Muscle of leg (tissue), 11 donors: ENCODE data around the gene ZCCHC3. TPM values are rescaled to one million over a fixed set of nuclear protein-coding genes. Genes with fewer than 3 reads are reported as not detected.
A peak's percentile ranks its signal among the peaks of the same experiment; 100 is the strongest.

Experiments
- DNase-seq: peaks from one replicate; pipeline ENCODE4 v3.0.0; 2013
- H3K27ac ChIP-seq: one replicate; pipeline ENCODE4 v1.5.1; 2013; ENCODE audit warnings: mild to moderate bottlenecking, low read length, control low read depth
- H3K27me3 ChIP-seq: one replicate; pipeline ENCODE4 v1.6.1; 2013; ENCODE audit warnings: low read length; ENCODE audit not compliant: control insufficient read depth, insufficient read depth
- H3K36me3 ChIP-seq: one replicate; pipeline ENCODE4 v1.6.1; 2013; ENCODE audit warnings: low read length; ENCODE audit not compliant: control insufficient read depth, insufficient read depth
- H3K4me1 ChIP-seq: one replicate; pipeline ENCODE4 v1.6.1; 2013; ENCODE audit warnings: low read length; ENCODE audit not compliant: control insufficient read depth, insufficient read depth
- H3K4me3 ChIP-seq: one replicate; pipeline ENCODE4 v1.5.1; 2013; ENCODE audit warnings: low read length, control low read depth
- H3K9me3 ChIP-seq: replicated peaks from 2 replicates; pipeline ENCODE4 v1.6.1; 2013; ENCODE audit warnings: low read depth, low read length; ENCODE audit not compliant: control insufficient read depth
- WGBS: methylation state at CpG from one replicate; pipeline ENCODE4 v1.1.5; 2013; ENCODE audit warnings: missing lambda C conversion rate; ENCODE audit not compliant: insufficient coverage; 5-methylcytosine and 5-hydroxymethylcytosine counted together
- polyA plus RNA-seq, 8 donors: library from polyadenylated mRNA; unstranded; fragments of 120-200 nt; gene quantifications; one replicate each; pipeline versions ENCODE4 v1.2.1 to v1.2.3, GENCODE V29; 2013; ENCODE audit warnings: inconsistent platforms in 1 of 8, low replicate concordance in 1 of 8; ENCODE audit not compliant: insufficient read length in 8 of 8, insufficient read depth in 1 of 8
- total RNA-seq: library from RNA; stranded (reverse); fragments of 120-200 nt; gene quantifications from one replicate; pipeline ENCODE4 v1.2.4, GENCODE V29; 2013

ZCCHC3 gene
- total and polyA plus RNA-seq, 9 donors = 22.4 to 41.4 (median 36.0) TPM

GRCh38 chr20:278181-278580 is 19.2 kb upstream of the ZCCHC3 start:
- Histone ChIP-seq H3K36me3 (peaks cover 43% of the 10 kb centered on the region), H3K4me3 (no peak overlapping the region), H3K27ac (no peak overlapping the region), H3K4me1 (no peaks in the 10 kb centered on the region), H3K27me3 (no peaks in the 10 kb centered on the region), H3K9me3 (no peaks in the 10 kb centered on the region)
- 100% methylated on average over 1 of the region's 5 CpGs for WGBS
- DNase-seq = peak; percentile 45

GRCh38 chr20:278607-279571 is 18.5 kb upstream of the ZCCHC3 start:
- Histone ChIP-seq H3K36me3 (peaks cover 43% of the 10 kb centered on the region), H3K27me3 (no peaks in the 10 kb centered on the region), H3K27ac (no peak overlapping the region), H3K9me3 (no peaks in the 10 kb centered on the region), H3K4me1 (no peaks in the 10 kb centered on the region), H3K4me3 (no peak overlapping the region)
- 30% methylated on average over 50 of the region's 88 CpGs for WGBS
- DNase-seq = peak; percentile 86

DNA sequence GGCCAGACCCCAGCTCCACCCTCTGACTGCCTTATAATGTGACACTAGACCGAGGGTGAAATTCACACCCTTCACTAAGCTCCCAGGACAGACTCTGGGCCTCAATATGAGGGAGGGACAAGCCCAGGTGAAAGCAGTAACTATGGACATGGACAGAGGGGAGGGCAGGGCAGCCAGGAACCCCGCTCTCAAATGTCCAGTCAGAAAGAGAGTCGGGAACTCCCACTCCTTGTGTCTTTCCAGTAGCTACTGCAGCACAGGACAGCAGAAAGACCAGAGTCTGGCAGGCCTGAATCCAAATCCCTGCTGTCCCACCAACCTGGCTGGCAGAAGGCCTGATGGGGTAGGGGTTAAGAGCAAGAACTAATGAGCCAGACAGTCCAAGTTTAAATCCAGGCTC is 13.2 kb upstream of the ZCCHC3 start:
- DNase-seq = no peak
- H3K9me3 ChIP-seq = peaks cover 2% of the 10 kb centered on the region
- 40% methylated on average over 1 of the region's 3 CpGs for WGBS

GRCh38 chr20:286508-286907 is 10.9 kb upstream of the ZCCHC3 start:
- WGBS = no CpG with 5 or more reads among the region's 2 CpGs
- Histone ChIP-seq H3K36me3 (peaks cover 6% of the 10 kb centered on the region), H3K9me3 (peaks cover 4% of the 10 kb centered on the region), H3K27me3 (no peaks in the 10 kb centered on the region), H3K27ac (no peak overlapping the region), H3K4me1 (peaks cover 11% of the 10 kb centered on the region), H3K4me3 (no peak overlapping the region)
- DNase-seq = no peak

More for the DNA sequence above, 13.2 kb upstream of the ZCCHC3 start:
- Histone ChIP-seq H3K36me3 (peaks cover 12% of the 10 kb centered on the region), H3K27ac (no peak overlapping the region), H3K27me3 (no peaks in the 10 kb centered on the region), H3K4me3 (no peak overlapping the region), H3K4me1 (no peaks in the 10 kb centered on the region)

GRCh38 chr20:288956-289692 is 8.2 kb upstream of the ZCCHC3 start:
- no CpG with 5 or more reads among the region's 3 CpGs for WGBS
- H3K4me1 ChIP-seq = peaks cover 13% of the 10 kb centered on the region
- H3K27ac ChIP-seq = no peak overlapping the region
- H3K4me3 ChIP-seq = no peak overlapping the region
- H3K9me3 ChIP-seq = peaks cover 4% of the 10 kb centered on the region
- peak; percentile 45 for DNase-seq
- H3K27me3 ChIP-seq = no peaks in the 10 kb centered on the region
- H3K36me3 ChIP-seq = no peaks in the 10 kb centered on the region

- no CpG with 5 or more reads among the region's 2 CpGs for WGBS
- Histone ChIP-seq H3K4me1 (peaks cover 13% of the 10 kb centered on the region), H3K27ac (peak overlapping the region; percentile 91), H3K27me3 (no peaks in the 10 kb centered on the region), H3K4me3 (peak overlapping the region; percentile 58), H3K9me3 (peaks cover 4% of the 10 kb centered on the region), H3K36me3 (no peaks in the 10 kb centered on the region)
- no peak for DNase-seq
Observed at GRCh38 chr20:289693-290083, 7.7 kb upstream of the ZCCHC3 start.

DNA sequence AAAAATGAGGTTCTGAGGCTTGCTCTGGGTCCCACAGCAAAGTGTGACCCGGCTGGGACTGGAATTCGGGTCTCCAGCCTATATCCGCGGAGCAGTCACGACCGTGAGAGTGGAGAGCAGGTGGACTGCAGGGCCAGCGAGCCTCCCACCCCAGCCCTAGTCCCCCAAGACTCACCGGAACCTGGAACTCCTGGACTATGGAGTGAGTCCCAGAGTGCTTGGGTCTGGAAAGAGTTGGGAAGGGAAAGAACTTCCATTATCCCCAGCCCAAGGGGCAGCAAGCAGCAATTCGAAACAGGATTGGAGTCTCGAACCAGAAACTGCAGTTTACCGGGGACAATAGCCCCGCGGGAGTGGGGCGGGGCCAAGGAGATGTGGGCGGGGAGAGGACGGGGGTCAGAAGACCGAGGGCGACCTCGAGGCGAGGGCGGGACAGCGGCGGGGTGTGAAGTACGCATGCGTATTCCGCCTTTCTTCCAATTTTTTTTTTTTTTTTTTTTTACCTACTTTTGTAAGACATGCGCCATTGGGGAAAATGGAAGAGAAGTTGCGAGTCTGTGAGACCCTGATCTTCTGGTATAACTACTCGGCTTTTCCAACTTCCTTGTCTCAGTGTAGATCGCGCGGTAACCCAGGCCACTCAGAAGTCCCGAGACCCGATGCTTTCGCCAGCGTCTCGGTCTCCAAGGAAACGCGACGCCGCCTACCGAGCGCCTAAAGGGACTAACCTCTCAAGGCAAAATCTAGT is 7.1 kb upstream of the ZCCHC3 start, which contains the start of gene C20orf96:
C20orf96 (minus strand) TSS at position 667 of the 748 bp plus-strand sequence; CDS start at position 527, 140 bp downstream.
- Histone ChIP-seq H3K36me3 (no peaks in the 10 kb centered on the region), H3K4me1 (peaks cover 13% of the 10 kb centered on the region), H3K27me3 (no peaks in the 10 kb centered on the region), H3K9me3 (peaks cover 4% of the 10 kb centered on the region), H3K27ac (peak within 1 kb of the TSS; percentile 91), H3K4me3 (peak within 1 kb of the TSS; percentile 58)
- WGBS = 0% methylated on average over 19 of the region's 43 CpGs
- DNase-seq = peak; percentile 97

GRCh38 chr20:294602-295001 is 2.8 kb upstream of the ZCCHC3 start:
- Histone ChIP-seq H3K4me3 (no peak overlapping the region), H3K4me1 (peaks cover 20% of the 10 kb centered on the region), H3K27ac (no peak overlapping the region), H3K9me3 (no peaks in the 10 kb centered on the region), H3K36me3 (peaks cover 2% of the 10 kb centered on the region), H3K27me3 (no peaks in the 10 kb centered on the region)
- no peak for DNase-seq
- 78% methylated on average over 4 of the region's 5 CpGs for WGBS

DNA sequence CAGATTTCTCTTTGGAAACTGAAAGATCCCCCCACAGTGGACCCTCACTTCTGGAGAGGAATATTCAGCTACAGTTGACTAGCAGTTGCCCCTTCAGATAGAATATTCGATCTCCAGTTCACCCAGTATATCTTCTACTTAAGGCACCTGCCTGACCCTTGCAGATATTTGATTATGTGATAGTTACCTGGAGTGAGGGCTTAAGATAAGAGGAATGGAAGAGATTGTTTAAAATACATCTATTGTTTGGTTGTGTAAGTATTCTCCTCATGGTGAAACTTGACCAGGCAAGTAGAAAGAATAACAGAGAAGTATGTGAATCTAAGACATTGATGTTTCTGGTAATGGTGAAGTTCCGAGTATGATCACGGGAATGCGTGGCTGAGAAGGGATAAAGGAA is 1.6 kb upstream of the ZCCHC3 start:
- DNase-seq = no peak
- Histone ChIP-seq H3K4me1 (peaks cover 28% of the 10 kb centered on the region), H3K27me3 (no peaks in the 10 kb centered on the region), H3K27ac (no peak overlapping the region), H3K4me3 (no peak overlapping the region), H3K36me3 (peaks cover 4% of the 10 kb centered on the region), H3K9me3 (no peaks in the 10 kb centered on the region)
- 75% methylated on average over 3 of the region's 4 CpGs for WGBS
